Tibial nerve (tissue), 4 donors: ENCODE results near the gene ALPI. TPM values are rescaled to one million over a fixed set of nuclear protein-coding genes. Genes with fewer than 3 reads are reported as not detected.

Experiments used
- DNase-seq, 2 donors: peaks; one replicate each; pipeline ENCODE4 v3.0.0-alpha.2; 2019; ENCODE audit warnings: low spot score in 2 of 2
- H3K27ac ChIP-seq, 4 donors: fragments of 200-600 bp; sonication (generic) in 3 of 4; one replicate each; pipeline ENCODE4 v1.5.1; 2017 to 2019; ENCODE audit warnings: mild to moderate bottlenecking in 1 of 4
- H3K27me3 ChIP-seq, 2 donors: fragments of 200-600 bp; sonication (generic) in 1 of 2; one replicate each; pipeline versions ENCODE4 v1.5.1 to v1.6.0; 2017 to 2019
- H3K36me3 ChIP-seq, 3 donors: fragments of 200-600 bp; sonication (generic); one replicate each; pipeline ENCODE4 v1.5.1; 2018 to 2019
- H3K4me1 ChIP-seq, 4 donors: fragments of 200-600 bp; sonication (generic) in 3 of 4; one replicate each; pipeline ENCODE4 v1.5.1; 2017 to 2019
- H3K4me3 ChIP-seq, 4 donors: fragments of 200-600 bp; sonication (generic) in 3 of 4; one replicate each; pipeline ENCODE4 v1.5.1; 2017 to 2019; ENCODE audit warnings: mild to moderate bottlenecking in 1 of 4, moderate library complexity in 1 of 4
- H3K9me3 ChIP-seq, 4 donors: fragments of 200-600 bp; sonication (generic) in 3 of 4; one replicate each; pipeline ENCODE4 v1.5.1; 2017 to 2019
- EP300 ChIP-seq, 2 donors: sonication (generic); formaldehyde crosslinking; IDR thresholded peaks; one replicate each; pipeline ENCODE4 v1.6.1; 2017; ENCODE audit warnings: antibody characterized with exemption in 2 of 2, mild to moderate bottlenecking in 1 of 2
- POLR2A ChIP-seq, 2 donors: fragments of 450-650 bp; IDR thresholded peaks; one replicate each; pipeline ENCODE4 v1.6.1; 2017; ENCODE audit warnings: antibody characterized with exemption in 2 of 2, mild to moderate bottlenecking in 2 of 2, moderate library complexity in 2 of 2
- WGBS, 2 donors: methylation state at CpG; one replicate each; pipeline ENCODE4 v1.1.5; 2018; 5-methylcytosine and 5-hydroxymethylcytosine counted together
- total RNA-seq, 4 donors: library from RNA; depleted of rRNA; stranded (reverse); fragments of >200 nt; gene quantifications; one replicate each; pipeline ENCODE4 v1.1.0, GENCODE V29; 2016
- TF ChIP-seq, protein P1 (sequence below), 5 experiments: fragments of 200-600 bp in 3 of 5; fragments of 450-650 bp in 2 of 5; sonication (generic) in 3 of 5; IDR thresholded peaks; one replicate each; pipeline ENCODE4 v1.5.1; 2016 to 2019; ENCODE audit warnings: antibody characterized with exemption in 5 of 5, mild to moderate bottlenecking in 3 of 5, moderate library complexity in 2 of 5

ALPI gene
- total RNA-seq, 4 donors from 2014 or later = not detected

- 2 to 3% methylated on average over 30 to 38 of the region's 111 CpGs for WGBS, 2 donors
- Histone ChIP-seq H3K27me3 (peaks cover 0 to 73% of the 10 kb centered on the region in 2 donors), H3K9me3 (no peaks in the 10 kb centered on the region), H3K4me3 (no peak overlapping the region), H3K27ac (no peak overlapping the region), H3K36me3 (no peaks in the 10 kb centered on the region), H3K4me1 (peaks cover 0 to 28% (median 0%) of the 10 kb centered on the region in 4 donors)
- no peak for DNase-seq
- TF ChIP-seq, protein P1, sequence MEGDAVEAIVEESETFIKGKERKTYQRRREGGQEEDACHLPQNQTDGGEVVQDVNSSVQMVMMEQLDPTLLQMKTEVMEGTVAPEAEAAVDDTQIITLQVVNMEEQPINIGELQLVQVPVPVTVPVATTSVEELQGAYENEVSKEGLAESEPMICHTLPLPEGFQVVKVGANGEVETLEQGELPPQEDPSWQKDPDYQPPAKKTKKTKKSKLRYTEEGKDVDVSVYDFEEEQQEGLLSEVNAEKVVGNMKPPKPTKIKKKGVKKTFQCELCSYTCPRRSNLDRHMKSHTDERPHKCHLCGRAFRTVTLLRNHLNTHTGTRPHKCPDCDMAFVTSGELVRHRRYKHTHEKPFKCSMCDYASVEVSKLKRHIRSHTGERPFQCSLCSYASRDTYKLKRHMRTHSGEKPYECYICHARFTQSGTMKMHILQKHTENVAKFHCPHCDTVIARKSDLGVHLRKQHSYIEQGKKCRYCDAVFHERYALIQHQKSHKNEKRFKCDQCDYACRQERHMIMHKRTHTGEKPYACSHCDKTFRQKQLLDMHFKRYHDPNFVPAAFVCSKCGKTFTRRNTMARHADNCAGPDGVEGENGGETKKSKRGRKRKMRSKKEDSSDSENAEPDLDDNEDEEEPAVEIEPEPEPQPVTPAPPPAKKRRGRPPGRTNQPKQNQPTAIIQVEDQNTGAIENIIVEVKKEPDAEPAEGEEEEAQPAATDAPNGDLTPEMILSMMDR (IDR thresholded peaks at IDR 0.05) = no peak
- TF ChIP-seq EP300 (IDR thresholded peaks at IDR 0.05) = no peak
- no peak for TF ChIP-seq POLR2A (IDR thresholded peaks at IDR 0.05)
These were observed 30.0 kb downstream of the ALPI start for GRCh38 chr2:232485757-232486557.

DNA sequence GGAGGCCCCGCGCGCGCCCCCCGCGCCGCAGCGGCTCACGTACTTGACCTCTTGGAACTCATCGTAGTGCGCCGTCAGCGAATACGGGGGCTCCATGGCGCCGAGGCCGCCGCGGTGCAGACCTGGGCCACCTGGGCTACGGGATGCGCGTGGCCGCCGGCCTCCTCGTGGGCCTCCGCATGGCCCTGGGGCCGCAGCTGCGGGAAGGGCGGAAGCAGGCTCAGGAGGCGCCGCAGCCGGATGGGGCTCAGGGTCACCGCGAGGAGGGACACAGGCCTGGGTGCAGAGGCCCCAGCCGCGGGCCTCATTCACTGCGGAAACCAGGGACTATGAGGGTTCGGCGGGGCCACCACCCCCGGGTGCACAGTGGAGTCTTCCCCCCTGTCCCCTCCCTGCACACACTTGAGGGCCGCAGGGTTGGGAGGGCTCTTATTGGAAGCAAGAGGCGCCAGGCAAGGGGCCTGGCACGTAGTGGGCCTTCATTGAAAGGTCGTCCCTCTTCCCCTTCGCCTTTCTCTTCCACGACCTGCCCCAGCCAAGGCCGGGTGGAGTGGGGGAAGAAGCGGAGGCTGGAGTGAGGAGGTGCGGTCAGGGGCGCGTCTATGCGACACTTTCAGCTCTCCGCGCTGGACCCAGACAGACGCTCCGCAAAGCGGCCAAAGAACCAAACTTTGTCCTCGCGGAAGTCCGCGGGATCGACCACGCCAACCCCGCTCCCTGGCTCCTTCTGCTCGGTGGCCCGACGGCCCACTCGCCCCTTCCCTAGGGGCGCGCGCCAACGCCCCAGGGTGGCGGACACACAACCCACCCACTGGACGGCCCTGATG is 30.8 kb downstream of the ALPI start:
- TF ChIP-seq POLR2A (IDR thresholded peaks at IDR 0.05) (no peak), EP300 (IDR thresholded peaks at IDR 0.05) (no peak)
- TF ChIP-seq, protein P1 (IDR thresholded peaks at IDR 0.05) = no peak
- H3K9me3 ChIP-seq = no peaks in the 10 kb centered on the region
- 2 to 3% methylated on average over 22 to 32 of the region's 74 CpGs for WGBS, 2 donors
- no peak overlapping the region for H3K27ac ChIP-seq
- DNase-seq = no peak
- H3K36me3 ChIP-seq = no peaks in the 10 kb centered on the region
- peak overlapping the region in 1 of 4 donors; percentile 31 for H3K4me3 ChIP-seq
- H3K27me3 ChIP-seq = peaks cover 0 to 71% of the 10 kb centered on the region in 2 donors
- H3K4me1 ChIP-seq = peaks cover 0 to 28% (median 0%) of the 10 kb centered on the region in 4 donors

GRCh38 chr2:232487385-232488096 is 31.6 kb downstream of the ALPI start, which contains the start of gene ECEL1:
TSS of gene ECEL1 (minus strand) at chr2:232487834. CDS start at chr2:232486653, 1,181 bp downstream.
- Histone ChIP-seq H3K4me1 (peaks cover 0 to 28% (median 0%) of the 10 kb centered on the region in 4 donors), H3K27ac (no peak within 1 kb of the TSS), H3K36me3 (no peaks in the 10 kb centered on the region), H3K27me3 (peaks cover 0 to 64% of the 10 kb centered on the region in 2 donors), H3K4me3 (peak within 1 kb of the TSS in 1 of 4 donors; percentile 31), H3K9me3 (no peaks in the 10 kb centered on the region)
- WGBS, 2 donors = 0 to 13% methylated on average over 33 to 49 of the region's 102 CpGs
- DNase-seq = no peak
- TF ChIP-seq POLR2A (IDR thresholded peaks at IDR 0.05) (no peak), EP300 (IDR thresholded peaks at IDR 0.05) (no peak)
- TF ChIP-seq, protein P1 (IDR thresholded peaks at IDR 0.05) = no peak

DNA sequence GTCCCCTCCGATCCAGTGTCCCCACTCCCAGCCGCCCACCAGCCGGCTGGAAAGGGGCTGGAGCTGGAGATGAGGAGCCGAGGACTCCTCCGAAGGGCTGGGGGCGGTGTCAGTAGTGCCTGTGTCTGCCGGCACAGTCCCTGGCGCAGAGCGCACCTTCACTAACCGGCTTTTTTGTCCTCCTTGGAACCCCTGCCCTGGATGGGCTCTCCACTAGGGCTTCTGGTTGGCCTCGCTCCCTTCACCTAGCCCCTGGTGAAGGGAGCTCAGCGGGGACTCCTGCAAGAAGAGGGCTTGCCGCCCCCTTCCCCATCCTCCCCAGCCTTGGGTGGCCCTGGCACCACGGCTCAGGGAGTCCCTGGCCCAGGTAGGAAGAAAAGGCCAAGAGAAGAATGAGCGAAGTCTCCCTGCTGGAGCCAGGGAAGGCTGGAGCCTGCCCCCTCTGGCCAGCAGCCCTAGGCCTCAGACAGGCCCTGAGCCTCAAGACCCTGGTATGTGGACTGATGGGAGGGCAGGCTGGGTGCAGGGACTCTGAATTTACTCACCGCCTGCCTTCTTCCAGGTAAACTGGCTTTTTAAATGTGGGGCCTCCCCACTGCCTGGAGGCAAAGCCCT is 32.3 kb downstream of the ALPI start:
- WGBS, 2 donors = 59 to 71% methylated on average over 8 of the region's 16 CpGs
- TF ChIP-seq EP300 (IDR thresholded peaks at IDR 0.05) (no peak), POLR2A (IDR thresholded peaks at IDR 0.05) (no peak)
- TF ChIP-seq, protein P1 (IDR thresholded peaks at IDR 0.05) = no peak
- no peak for DNase-seq
- peaks cover 0 to 28% (median 0%) of the 10 kb centered on the region in 4 donors for H3K4me1 ChIP-seq
- no peak overlapping the region for H3K27ac ChIP-seq
- H3K36me3 ChIP-seq = no peaks in the 10 kb centered on the region
- no peaks in the 10 kb centered on the region for H3K9me3 ChIP-seq
- H3K4me3 ChIP-seq = no peak overlapping the region
- peaks cover 0 to 58% of the 10 kb centered on the region in 2 donors for H3K27me3 ChIP-seq
